MG63 (cell line): ENCODE results near the gene TSPAN3. TPM values are rescaled to one million over a fixed set of nuclear protein-coding genes. Genes with fewer than 3 reads are reported as not detected.

Source experiments
- DNase-seq: peaks from one replicate; pipeline ENCODE4 v3.0.0-alpha.2; 2020
- H3K27me3 ChIP-seq: fragments of 250-450 bp; sonication (Bioruptor Pico); 2 replicates; pipeline ENCODE4 v1.5.1; 2020; ENCODE audit warnings: mild to moderate bottlenecking, moderate library complexity
- H3K36me3 ChIP-seq: fragments of 250-450 bp; sonication (Bioruptor Pico); 2 replicates; pipeline ENCODE4 v1.5.1; 2020; ENCODE audit warnings: mild to moderate bottlenecking, moderate library complexity
- H3K4me3 ChIP-seq: fragments of 250-450 bp; sonication (Bioruptor Pico); 2 replicates; pipeline ENCODE4 v1.5.1; 2020; ENCODE audit warnings: mild to moderate bottlenecking, moderate library complexity
- H3K9me3 ChIP-seq: fragments of 250-450 bp; sonication (Bioruptor Pico); 2 replicates; pipeline ENCODE4 v1.5.1; 2020; ENCODE audit warnings: mild to moderate bottlenecking, moderate library complexity
- total RNA-seq: library from RNA; depleted of rRNA; stranded (reverse); fragments of >200 nt; shearing (Covaris generic); gene quantifications from 2 replicates; pipeline ENCODE4 v1.2.3, GENCODE V29; 2014; ENCODE audit warnings: low replicate concordance

TSPAN3 gene
- total RNA-seq, 1 experiment from 2014 or later: 239 TPM

DNA sequence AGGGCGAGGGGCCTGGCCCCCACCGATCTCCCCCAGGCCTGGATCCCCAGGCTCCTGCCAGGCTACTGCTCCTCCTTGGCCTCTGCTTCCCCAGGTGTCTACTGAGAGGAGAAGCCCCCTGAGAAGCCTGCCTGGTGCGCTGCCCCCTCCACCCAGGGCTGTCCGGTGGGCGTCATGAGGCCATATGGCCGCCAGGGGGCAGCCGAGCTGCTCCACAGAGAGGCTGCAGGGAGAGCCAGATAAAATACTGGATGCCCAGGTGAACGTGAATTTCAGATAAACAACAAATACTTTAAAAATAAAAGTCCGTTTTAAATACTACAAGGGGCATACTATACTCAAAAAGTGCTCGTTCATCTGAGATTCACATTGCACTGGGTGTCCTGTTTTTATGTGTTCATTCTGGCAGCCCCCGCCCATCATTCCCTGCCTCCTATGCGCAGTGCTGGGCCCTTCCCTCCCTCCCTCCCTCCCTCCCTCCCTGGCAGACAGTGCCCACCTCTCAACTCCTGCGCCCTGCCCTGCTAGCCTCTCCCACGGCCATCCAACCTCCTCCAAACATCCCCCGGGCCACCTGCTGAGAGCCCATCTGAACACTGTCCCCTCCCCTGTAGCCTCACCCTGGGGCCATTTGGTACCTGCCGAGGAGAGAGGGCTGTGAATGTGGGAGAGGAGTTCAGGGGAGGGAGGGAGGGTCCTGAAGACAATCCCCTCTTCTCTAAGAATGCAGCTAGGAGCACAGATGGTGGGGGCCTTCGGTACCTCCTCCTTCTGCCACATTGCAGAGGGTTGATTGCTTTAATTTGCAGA is 46.4 kb downstream of the TSPAN3 start:
- Histone ChIP-seq H3K27me3 (no peaks in the 10 kb centered on the region), H3K36me3 (no peaks in the 10 kb centered on the region), H3K9me3 (no peaks in the 10 kb centered on the region), H3K4me3 (no peak overlapping the region)
- DNase-seq: peak; percentile 43

DNA sequence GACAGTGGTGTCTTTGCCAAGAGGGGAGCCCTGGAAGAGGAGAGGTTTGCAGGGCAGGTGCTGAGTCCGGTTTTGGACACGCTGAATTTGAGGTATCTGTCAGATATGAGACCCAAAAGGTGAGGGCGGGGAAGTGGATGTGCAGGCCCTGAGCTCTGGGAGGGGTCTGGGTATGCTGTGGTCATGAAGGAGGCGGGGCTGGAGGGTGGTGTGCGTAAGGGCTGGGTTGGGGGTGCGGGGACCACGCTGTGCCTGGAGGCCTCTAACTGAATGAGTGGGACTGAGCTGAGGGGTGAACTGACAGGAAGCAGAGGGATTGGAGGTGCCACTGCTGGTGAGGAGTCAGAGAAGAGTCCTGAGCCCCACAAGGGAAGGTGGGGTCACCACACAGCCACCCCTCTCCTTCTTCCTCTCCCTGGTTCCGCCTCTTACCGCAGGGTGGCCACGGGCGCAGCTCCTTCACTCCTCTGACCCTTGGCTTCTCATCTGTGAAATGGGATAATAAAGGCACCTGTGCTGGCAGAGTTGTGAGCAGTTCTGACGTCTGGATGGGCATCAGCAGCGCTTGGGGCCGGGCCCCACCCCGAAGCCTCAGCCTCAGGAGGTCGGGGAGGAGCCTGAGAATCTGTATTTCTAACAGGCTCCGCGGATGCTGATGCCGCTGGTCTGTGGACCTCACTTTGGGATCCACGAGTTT is 47.2 kb downstream of the TSPAN3 start:
- DNase-seq: no peak
- H3K36me3 ChIP-seq: no peaks in the 10 kb centered on the region

DNA sequence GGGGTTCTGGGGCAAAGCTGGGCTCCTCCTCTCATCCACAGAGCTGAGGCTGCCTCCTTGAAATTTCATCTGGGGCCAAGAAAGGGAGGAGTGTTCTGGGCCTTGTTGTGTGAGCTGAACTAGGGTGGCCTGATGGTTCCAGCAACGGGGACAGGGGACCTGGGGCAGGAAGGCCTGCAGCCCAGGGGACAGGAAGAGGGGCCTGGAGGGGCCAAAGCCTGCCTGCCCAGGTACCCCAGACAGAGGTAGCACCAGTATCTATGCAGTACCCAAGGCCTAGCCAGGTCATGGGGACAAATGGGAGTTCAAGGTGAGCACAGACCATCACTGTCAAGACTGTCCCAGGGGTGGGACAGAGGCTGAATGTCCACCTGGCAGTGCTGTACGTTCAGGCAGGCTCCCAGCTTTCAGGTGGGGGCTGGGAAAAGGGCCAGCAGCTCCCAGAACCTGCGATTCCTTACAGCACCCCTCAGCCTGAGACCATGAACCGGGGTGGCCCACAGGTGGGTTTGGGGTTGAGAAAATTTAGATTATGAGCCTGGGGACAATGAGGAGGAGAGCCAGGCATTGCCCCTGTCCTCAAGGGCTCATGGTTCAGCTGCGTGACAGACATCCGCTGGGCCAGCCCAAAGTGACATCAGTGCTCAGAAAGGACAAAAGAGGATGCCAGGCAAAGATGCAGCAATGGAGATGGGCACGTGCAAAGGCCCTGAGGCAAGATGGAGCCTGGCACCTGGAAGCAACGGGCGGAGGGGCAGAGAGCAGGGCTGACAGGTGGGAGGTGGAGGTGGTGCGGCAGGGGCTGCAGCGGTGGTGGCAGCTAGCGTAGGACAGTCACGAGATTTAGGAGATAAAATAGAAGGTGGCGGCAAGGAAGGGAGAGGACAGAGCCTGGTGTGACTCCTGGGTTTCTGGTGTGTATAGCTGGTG is 48.0 kb downstream of the TSPAN3 start:
- H3K9me3 ChIP-seq: no peaks in the 10 kb centered on the region
- no peaks in the 10 kb centered on the region for H3K27me3 ChIP-seq
- DNase-seq: no peak

More for the DNA sequence above, 47.2 kb downstream of the TSPAN3 start:
- H3K27me3 ChIP-seq: no peaks in the 10 kb centered on the region
- H3K4me3 ChIP-seq: no peak overlapping the region
- no peaks in the 10 kb centered on the region for H3K9me3 ChIP-seq

DNA sequence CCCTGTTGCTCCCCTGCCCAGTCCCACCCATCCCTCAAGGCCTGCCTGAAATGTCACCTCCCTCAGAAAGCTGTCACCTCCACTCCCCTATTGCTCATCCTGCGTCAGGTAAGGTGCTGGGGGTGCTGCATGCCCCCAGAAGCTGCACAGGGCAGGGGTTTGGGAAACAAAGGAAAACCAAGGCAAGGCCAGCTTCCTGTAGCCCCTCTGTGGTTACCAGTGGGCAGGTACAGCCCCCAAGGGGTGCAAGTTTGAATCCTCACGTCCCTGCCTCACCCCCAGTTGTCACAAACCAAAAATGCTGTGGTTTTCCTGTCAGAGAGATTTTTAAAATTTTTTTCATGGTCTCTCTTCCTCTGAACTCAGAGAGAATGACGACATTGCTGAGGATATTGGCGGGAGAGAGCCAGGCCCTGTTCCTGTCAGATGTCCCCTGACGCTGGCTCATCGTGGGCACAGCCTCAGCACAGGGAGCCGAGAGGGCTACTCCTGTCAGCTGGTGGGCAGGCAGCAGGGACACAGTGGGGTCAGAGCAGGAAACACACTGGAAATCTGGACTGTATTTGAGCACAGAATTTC is 49.0 kb downstream of the TSPAN3 start:
- no peaks in the 10 kb centered on the region for H3K9me3 ChIP-seq
- no peak overlapping the region for H3K4me3 ChIP-seq
- no peaks in the 10 kb centered on the region for H3K36me3 ChIP-seq
- H3K27me3 ChIP-seq: no peaks in the 10 kb centered on the region
- DNase-seq: no peak

More for the DNA sequence above, 48.0 kb downstream of the TSPAN3 start:
- H3K36me3 ChIP-seq: no peaks in the 10 kb centered on the region
- no peak overlapping the region for H3K4me3 ChIP-seq

DNA sequence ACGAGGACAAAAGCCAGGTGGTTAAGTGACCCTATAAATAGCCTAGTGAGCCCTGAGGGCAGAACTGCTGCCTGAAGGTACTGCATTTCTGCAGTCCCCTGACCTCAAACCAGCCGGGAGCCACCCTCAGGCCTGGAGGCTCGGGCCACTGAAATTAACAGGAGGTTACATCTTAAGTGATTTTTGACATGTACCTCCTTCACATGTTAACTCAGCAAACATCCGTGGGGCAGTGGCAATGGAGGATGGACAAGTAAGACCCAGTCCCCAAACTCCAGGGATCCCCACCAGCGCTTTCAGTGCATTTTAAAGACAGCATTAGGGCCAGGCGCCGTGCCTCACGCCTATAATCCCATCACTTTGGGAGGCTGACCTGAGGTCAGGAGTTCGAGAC is 49.8 kb downstream of the TSPAN3 start:
- no peaks in the 10 kb centered on the region for H3K27me3 ChIP-seq
- no peak for DNase-seq
- no peaks in the 10 kb centered on the region for H3K9me3 ChIP-seq
- no peaks in the 10 kb centered on the region for H3K36me3 ChIP-seq
- H3K4me3 ChIP-seq: no peak overlapping the region

DNA sequence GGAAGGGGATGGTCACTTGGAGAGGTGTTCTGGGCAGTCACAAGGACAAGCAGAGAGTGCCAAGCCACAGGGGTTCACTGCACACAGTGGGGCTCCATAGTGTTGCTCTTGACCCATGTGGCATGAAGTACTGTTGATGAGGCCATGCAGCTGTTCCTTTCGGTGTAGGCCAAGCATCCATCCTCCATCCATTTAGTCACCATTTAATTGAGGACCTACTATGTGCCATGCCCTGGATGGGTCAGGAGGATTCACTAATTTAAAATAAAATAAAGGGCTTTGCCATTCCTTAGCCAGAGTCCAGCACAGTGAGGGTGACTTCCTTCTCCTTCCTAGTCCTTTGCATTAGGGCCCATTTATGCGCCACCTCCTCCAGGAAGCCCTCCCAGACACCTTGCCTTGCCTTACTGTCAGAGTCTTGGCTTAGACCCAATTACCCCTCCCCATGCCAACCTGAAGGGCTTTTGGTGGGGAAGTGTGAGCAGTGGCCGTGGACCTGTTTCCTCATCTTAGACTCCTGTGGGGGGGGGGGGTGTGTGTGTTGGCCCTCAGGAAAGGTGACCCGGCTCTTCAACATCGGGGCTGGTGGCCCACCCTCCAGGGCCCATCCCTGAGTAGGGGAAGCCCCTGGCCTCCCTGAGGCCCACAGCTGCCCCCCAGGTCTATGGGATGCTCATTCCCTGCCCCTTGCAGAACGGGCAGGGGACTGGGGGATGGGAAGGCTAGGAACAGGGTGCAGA is 50.4 kb downstream of the TSPAN3 start:
- Histone ChIP-seq H3K4me3 (no peak overlapping the region), H3K27me3 (no peaks in the 10 kb centered on the region), H3K36me3 (no peaks in the 10 kb centered on the region), H3K9me3 (no peaks in the 10 kb centered on the region)
- DNase-seq: no peak

DNA sequence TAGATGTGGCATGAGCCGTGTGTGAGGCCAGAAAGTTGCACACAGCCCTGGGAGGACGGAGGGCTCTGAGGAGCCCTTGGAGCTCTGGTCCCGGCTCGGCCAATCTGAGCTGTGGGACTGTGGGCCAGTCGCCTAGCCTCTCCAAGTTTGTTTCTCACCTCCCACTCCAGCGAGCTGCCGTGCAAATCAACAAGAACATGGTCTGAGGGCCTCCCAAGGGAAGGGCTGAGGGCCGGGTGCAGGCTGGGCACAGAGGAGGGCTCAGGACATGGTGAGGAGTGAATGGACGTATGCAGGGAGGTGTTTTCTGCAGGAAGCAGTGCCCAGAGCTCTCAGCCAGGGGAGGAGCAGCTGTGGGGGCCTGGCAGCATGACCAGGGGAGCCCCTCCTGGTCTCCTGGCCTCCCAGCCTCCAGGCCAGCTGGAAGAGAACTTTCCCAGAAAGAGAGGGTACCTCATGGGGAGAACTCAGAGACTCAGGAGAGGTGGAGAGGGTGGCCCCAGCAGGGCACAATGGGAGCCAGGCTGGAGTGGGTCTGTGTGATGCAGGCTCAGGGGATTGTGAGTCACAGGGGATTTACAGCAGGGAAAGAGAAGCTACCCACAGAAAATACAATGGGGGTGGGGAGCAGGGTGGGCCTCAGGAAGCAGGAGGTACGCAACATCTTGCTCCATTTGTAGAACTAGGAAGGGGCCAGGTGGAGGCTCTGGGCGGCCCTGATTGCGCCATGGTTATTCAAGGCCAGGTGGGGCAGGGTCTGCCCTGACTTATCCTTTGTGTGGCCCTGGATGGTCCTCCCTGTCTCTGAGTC is 51.2 kb downstream of the TSPAN3 start:
- H3K4me3 ChIP-seq: no peak overlapping the region
- no peak for DNase-seq
- H3K27me3 ChIP-seq: no peaks in the 10 kb centered on the region
- no peaks in the 10 kb centered on the region for H3K36me3 ChIP-seq
- H3K9me3 ChIP-seq: no peaks in the 10 kb centered on the region

DNA sequence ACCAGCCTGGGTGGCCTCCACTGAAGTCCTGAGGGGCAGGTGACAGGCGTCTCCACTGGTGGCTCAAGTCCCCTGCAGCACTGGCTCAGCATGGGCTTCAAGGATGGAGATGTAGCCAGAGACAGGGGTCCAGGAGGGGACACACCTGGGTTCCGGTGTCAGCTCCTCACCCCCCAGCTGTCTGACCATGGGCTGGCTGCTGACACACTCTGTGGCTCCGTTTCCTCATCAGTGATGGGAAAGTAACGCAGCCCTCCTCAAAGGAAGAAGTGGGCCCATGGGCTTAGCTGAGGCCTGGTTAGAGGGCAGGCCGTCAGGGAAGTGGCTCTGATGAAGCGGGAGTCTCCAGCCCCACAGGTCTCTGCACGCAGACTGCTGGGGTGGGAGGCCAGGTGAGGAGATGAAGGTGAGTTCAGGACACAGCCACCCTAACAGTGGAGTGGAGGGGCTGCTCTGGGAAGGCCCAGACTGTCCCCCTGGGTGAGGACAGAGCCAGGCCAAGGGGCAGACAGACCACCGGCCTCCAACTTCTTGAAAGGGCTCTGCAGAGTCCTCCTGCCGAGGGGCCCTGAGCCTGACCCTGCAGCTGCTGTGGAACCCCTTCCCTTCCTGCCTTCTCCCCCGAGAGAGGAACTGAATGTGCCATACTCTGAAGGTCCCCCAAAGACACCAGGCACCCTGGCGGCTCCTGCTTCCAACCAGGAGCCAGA is 52.0 kb downstream of the TSPAN3 start:
- H3K27me3 ChIP-seq: no peaks in the 10 kb centered on the region
- no peak for DNase-seq
- no peaks in the 10 kb centered on the region for H3K9me3 ChIP-seq
- no peak overlapping the region for H3K4me3 ChIP-seq
- H3K36me3 ChIP-seq: no peaks in the 10 kb centered on the region

DNA sequence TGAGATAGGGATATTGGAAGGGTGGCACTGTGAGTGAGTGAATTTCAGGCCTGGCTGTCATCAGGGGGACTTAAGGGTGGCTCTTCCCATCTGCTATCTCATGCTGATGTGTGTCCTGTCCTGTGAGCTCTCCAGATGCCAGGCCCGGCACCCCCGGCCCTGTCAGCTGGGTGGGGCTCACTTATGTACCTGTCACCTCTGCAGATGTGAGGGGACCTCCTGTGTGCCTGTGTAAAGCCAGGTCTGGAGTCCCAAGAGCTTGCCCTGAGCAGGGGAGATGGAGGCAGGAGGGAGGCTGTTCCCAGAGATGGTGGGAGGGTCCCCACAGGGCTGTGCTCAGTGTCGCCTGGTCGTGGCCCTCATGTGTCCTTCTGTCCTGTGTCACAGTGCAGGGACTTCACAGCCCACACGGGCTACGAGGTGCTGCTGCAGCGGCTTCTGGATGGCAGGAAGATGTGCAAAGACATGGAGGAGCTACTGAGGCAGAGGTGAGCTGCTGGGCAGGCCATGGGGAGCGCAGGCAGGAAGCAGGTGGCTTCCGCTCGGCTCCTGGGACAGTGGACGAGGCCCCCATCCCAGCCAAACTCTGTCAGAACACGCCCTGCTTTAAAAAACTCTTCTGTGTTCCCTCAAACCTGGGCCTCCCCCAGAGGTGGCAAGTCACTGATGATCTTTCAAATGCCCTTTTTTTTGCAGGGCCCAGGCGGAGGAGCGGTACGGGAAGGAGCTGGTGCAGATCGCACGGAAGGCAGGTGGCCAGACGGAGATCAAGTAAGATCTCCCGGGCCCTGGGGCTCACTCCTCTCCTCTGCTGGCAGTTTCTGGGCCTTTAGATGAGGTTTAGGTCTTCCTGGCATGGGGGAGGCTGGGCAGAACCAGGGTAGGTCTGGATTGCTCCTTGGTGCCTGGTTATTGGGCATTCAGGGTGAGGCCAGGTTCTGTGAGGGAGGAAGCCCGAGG is 52.9 kb downstream of the TSPAN3 start:
- Histone ChIP-seq H3K9me3 (no peaks in the 10 kb centered on the region), H3K4me3 (no peak overlapping the region), H3K36me3 (no peaks in the 10 kb centered on the region), H3K27me3 (no peaks in the 10 kb centered on the region)
- DNase-seq: no peak

DNA sequence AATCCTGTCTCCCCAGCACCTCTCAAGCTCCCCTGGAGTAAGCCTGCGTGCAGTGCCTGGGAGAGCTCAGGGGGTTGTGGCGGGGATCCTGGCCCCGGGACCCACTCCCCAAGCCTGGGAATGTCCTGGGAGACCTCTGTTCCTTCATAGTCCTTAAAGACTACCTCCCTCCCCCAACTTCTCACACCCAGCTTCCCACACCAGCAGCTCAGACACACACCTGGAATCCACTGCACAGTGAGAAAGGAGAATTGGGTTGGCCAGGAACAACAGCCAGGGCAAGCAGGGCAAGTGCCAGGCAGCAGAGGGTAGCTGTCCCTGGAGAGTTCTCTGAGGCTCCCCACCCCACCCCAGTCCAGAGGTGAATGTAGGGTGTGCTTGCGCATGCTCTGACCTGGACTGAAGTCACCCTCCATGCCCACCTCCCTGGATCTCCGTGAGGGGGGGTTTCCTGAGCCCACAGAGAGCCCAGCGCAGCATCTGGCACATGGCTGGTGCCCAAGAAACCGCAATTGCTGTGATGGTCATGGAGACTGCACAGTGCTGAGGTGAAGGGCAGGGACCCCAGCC is 53.7 kb downstream of the TSPAN3 start:
- no peaks in the 10 kb centered on the region for H3K36me3 ChIP-seq
- DNase-seq: no peak
- H3K9me3 ChIP-seq: no peaks in the 10 kb centered on the region
- H3K27me3 ChIP-seq: no peaks in the 10 kb centered on the region
- H3K4me3 ChIP-seq: no peak overlapping the region

DNA sequence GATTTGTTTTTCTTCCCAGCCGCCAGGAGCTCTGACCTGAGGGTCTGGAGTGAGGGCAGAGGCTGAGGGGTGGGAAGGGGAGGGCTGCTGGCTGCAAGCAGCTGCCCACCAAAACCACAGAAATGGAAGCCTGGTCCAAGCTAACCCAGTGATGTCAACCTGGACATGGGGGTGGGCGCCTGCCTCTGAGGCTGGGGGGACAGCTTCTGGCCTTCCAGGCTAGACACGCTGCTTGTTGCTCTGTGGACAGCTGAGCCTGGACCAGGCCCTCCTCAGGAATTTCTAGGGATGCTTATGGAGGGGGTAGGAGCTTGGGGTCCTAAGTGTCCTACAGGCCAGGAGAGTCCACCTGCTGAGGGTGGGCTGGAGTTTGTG is 54.6 kb downstream of the TSPAN3 start:
- Histone ChIP-seq H3K27me3 (no peaks in the 10 kb centered on the region), H3K4me3 (no peak overlapping the region), H3K36me3 (no peaks in the 10 kb centered on the region), H3K9me3 (no peaks in the 10 kb centered on the region)
- no peak for DNase-seq

DNA sequence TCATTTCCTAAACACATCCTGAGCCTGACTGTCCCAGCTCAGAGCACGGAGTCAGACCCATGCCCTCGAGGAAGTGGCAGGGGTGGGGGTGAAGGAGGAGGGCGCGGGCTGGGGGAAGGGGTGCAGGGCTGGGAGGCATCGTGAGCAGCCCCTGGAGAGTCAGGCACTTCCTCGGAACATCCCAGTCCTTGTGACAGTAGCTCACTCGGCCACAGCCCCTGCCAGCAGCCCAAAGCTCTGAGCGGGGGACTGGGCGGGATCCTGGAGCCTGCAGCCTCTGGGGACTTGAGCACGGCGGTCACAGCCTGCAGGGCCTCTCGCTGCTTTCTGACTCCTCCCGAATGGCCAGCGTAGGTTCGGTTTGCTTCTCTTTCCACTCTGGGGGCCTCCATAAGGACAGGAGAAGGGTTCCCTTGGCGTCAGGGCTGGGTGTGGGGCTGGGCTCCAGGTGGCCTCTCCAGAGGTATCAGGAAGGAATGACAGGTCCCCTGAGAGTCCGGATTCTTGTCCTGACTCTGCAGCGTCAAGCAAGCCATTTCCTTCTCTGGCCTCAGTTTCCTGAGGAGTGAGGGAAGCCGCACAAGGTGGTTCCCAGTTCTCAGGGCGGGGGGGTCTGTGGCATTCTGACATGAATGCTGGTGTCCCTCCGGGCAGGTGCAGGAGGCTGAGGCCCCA is 55.1 kb downstream of the TSPAN3 start:
- Histone ChIP-seq H3K36me3 (no peaks in the 10 kb centered on the region), H3K27me3 (no peaks in the 10 kb centered on the region), H3K9me3 (no peaks in the 10 kb centered on the region), H3K4me3 (no peak overlapping the region)
- DNase-seq: no peak
